ENCODE data around the gene AUP1.

The AUP1 gene

GRCh38 chr2:74535440-74535965, 6.0 kb upstream of the AUP1 start:
- DNase-seq: no peak

- DNase-seq: no peak
Observed at GRCh38 chr2:74534411-74534810, 4.9 kb upstream of the AUP1 start.

- DNase-seq: no peak
Observed at GRCh38 chr2:74533464-74533863, 4.0 kb upstream of the AUP1 start.

GRCh38 chr2:74532222-74532621, 2.7 kb upstream of the AUP1 start:
- no peak for DNase-seq

- DNase-seq: no peak
Observed at GRCh38 chr2:74531666-74532065, 2.2 kb upstream of the AUP1 start.

- no peak for DNase-seq
Observed at GRCh38 chr2:74530239-74531187, 1.0 kb upstream of the AUP1 start.

GRCh38 chr2:74528600-74529356, 728 bp downstream of the AUP1 start:
- DNase-seq: no peak

- no peak for DNase-seq
Observed at GRCh38 chr2:74527741-74528140, 1.8 kb downstream of the AUP1 start.

GRCh38 chr2:74526649-74527230, 2.8 kb downstream of the AUP1 start:
- DNase-seq: no peak

- no peak for DNase-seq
Observed at GRCh38 chr2:74525717-74526648, 3.5 kb downstream of the AUP1 start, which contains the start of gene DQX1. Gene DQX1 (minus strand): TSS chr2:74526231. CDS start chr2:74525729, 502 bp downstream.

GRCh38 chr2:74524955-74525716, 4.4 kb downstream of the AUP1 start:
- DNase-seq: no peak

GRCh38 chr2:74524005-74524404, 5.5 kb downstream of the AUP1 start:
- no peak for DNase-seq

GRCh38 chr2:74522516-74522915, 7.0 kb downstream of the AUP1 start:
- no peak for DNase-seq

GRCh38 chr2:74516650-74517049, 12.9 kb downstream of the AUP1 start:
- no peak for DNase-seq

- no peak for DNase-seq
Observed at GRCh38 chr2:74515981-74516633, 13.4 kb downstream of the AUP1 start.

GRCh38 chr2:74515271-74515980, 14.1 kb downstream of the AUP1 start:
- no peak for DNase-seq

- no peak for DNase-seq
Observed at GRCh38 chr2:74514368-74515270, 14.9 kb downstream of the AUP1 start, which contains the start of gene TLX2. Gene TLX2 (plus strand): TSS chr2:74514450. CDS start chr2:74514807, 357 bp downstream.

- DNase-seq: no peak
Observed at GRCh38 chr2:74513605-74514367, 15.7 kb downstream of the AUP1 start.
